Activated CD4-positive, CD25-positive, alpha-beta regulatory T cell (primary cell): ENCODE data around the gene EFCAB6.

ENCODE experiments used
- DNase-seq, 4 experiments: peaks; one replicate each; lab custom pipeline; 2025; lab: John Stamatoyannopoulos, UW

EFCAB6 gene

GRCh38 chr22:43550672-43551071, 261.4 kb downstream of the EFCAB6 start:
- DNase-seq, result no peak

GRCh38 chr22:43550024-43550620, 262.0 kb downstream of the EFCAB6 start:
- DNase-seq, result no peak

DNA sequence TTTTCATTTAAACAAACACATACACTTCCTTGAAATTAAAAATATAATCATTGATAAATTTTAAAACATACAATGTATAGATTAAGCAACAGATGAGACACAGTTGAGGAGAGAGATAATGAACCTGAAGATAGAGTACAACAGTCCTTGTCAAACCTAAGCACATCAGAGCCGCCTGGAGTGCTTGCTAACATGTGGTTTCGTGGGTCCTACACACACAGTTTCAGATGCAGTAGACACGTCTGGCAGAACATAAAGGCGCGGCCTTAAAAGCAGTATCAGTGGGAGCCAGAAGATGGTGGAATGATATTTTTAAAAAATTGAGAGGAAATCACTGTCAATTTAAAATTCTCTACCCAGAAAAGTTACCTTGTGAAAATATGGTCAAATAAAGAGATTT, 265.9 kb downstream of the EFCAB6 start:
- no peak for DNase-seq

DNA sequence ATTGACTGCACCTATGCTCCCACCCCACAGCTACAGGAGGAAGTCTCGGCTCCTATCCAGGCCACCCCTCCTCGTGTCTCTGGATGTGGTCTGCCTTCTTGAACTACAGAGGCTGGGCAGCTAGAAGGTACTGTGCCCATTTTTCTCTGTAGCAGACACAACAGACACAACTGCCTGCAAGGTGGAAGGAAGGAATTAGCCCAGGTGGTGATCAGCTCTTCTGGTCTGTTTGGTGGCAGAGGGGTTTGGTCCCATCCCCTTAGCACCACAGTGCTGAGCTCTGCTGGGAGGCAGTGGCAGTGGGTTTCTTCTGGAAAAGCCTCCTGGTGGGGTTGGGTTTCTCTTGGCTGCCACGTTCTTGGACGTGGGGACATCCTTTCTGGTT, 267.8 kb downstream of the EFCAB6 start:
- no peak for DNase-seq

DNA sequence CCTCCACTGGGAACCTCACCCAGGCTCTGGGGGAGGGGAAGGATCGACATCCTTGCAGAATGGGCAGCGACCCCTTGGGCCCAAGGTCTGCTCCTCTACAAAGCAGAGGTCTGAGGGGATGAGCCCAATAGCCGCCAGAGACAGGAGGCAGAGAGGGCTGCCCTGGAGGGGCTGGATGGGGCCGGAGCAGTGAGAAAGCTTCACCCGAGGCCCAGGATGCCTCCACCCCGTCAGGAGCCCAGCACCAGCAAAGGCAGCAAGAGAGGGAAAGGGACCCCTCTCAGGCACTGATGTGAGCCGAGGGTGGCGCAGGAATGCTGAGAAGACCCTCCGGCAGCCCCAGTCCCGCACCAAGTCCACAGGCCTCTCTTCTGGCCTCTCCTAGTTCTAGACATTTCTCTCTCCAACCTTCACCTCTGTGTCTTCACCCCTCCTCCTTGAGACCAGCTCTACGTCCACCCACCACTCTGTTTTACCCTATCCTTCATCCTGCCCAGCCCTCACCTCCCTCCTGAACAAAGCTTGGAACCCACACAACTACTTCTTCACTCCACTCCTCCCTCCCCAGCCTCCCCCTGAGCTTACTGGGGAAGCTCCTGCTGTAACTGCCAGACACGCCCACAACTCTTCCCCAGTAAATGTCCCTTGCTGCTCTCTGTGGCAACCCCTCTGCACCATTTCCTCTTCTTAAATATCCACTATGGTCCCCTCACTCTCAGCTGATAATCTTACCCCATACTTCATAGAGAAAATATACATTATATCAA, 268.4 kb downstream of the EFCAB6 start:
- no peak for DNase-seq

DNA sequence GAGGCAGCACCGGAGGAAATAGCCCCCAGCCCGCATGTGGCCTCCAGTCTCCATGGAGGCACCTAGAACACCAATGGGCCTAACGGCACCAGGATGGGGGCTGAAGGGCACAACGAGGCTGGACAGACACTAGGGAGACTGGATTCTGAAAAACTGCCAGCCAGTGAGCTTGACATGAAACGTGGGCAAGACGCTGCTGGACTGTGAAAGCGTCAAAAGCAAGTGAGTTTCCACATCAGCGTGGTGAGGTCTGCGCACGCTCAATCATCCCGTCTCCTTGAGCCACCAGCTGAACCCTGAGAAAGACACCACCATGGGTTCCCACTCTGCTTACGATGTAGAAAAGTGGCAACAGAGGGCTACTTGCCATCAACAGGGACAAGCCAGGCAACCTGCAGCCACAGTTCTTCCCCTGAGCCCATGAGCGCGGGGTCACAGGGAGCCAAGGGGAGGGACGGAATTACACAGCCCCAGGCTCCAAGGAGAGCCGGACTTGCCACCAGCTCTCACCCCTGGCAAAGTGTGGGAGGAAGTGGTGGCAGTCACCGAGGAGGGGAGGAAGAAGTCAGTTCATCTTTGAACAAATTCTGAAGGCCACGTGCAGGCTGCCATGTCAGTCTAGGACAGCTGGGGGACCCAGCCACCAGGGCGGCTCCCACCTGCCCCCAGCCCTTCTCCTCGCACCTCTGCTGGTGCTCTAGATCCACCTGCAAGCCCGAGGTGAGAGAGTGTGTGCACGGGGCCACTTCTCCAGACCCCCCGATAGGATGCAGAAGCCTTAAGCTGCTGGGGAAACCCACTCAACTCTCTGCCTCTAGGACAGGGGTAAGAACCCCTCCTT, 269.2 kb downstream of the EFCAB6 start:
- no peak for DNase-seq

GRCh38 chr22:43541462-43542407, 270.4 kb downstream of the EFCAB6 start:
- no peak for DNase-seq

DNA sequence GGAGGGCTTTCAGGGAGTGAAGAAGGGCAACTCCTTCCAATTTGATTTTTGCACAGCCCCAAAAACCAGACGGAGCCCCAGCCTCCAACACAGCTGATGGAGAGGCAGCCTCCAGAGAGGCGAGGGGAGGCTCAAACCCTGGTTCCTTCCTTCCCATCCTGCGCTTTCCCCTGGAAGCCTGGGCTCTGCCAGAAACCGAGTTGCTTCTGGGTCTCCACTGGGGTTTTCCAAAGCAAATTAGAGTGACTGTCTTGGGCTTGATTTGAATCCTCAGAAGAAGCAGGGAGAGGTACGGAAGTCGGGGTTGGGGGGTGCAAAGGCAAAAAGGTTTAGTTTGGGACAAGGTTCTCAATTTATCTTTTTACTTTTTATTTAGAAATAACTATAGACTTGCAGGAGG, 271.1 kb downstream of the EFCAB6 start:
- no peak for DNase-seq

- no peak for DNase-seq
Measured at GRCh38 chr22:43540529-43540923, 271.6 kb downstream of the EFCAB6 start.

DNA sequence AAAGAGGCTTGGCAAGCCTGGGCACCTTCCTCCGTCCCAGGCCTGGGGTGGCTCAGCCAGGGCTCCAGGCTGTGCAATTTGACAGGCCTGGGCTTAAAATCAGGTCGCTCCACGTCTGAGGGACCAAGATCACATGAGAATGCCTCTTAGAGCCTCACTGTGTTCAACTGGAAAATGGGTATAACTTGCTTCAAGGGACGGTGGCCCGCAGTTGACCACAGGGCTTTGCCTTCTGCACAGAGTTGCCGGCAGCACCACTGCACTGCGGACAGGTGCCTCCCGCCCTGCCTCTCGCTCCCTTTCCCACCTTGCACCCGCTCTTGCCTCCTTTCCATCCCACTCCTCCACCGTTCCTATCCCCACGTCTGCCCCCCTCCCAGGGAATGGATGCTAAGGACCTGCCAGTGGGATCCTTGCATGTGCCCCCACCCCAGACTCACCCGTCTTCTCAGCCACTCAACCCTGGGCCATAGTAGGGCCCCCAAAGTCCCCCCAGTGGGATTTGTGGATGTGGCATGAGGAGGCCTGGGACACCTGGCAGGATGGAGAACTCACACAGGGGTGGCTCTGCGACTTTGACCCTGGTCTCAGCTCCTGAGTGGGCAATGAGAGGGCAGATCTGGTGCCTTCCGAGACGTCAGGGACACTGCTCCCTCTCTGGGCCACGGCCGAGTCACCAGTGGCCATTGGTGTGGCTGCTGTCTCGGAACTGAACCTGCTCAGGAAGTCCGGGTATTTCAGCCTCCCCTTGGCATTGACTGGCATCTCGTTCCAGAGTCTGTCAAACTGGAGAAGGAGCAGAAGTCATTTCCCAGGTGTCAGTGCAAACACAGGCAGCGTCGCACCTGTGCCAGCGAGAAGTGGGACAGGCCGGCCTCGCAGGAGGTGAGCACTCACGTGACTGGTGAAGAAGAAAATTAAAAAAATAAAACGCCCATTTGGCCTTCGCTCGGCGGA, 272.3 kb downstream of the EFCAB6 start:
- no peak for DNase-seq

DNA sequence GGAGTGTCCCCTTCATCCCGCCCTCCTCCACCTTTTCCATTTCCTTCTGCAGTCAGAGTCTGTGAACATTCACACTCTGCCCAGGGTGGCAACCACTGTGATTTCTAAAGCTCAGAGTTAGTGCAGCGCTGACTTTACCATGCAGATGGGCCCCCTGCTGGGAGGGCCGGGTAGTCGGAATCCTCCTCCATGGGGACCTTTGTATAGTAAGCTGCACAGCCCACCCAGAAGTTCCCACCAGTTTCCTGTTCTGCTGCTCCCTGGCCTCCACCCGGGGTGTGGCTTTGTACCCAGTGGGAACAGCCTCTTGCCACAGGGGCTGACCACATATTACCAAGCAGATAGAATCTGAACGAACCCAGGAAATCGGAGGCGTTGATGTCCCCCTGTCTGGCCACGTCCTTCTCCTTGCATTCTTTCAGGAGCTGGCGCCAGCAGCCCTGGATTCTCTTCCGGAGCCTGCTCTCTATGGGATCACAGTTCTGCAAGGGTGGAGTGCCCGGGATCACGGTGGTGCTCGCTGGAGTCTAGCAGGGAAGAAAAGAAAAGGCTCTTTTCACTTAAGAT, 275.0 kb downstream of the EFCAB6 start:
- DNase-seq, result no peak

DNA sequence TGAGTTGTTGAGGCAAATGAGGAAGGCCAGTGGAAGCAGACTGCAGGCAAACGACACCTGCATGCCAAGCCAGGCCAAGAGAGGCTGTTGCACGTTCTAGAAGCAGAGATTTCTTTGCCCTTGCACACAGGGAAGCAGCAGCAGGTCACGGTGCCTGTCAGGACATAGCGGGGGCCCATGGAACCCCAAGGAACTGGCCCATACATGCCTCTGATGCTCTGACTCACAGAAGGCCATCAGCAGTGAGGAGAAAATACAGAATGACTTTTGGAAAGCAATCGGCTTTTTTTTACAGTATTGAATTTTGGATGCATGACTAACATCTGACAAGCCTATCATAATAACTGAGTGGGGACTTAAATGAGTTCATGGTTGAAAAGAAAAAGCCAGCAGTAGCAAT, 276.4 kb downstream of the EFCAB6 start:
- DNase-seq, result no peak

- DNase-seq, result no peak
Measured at GRCh38 chr22:43535336-43535735, 276.8 kb downstream of the EFCAB6 start.

DNA sequence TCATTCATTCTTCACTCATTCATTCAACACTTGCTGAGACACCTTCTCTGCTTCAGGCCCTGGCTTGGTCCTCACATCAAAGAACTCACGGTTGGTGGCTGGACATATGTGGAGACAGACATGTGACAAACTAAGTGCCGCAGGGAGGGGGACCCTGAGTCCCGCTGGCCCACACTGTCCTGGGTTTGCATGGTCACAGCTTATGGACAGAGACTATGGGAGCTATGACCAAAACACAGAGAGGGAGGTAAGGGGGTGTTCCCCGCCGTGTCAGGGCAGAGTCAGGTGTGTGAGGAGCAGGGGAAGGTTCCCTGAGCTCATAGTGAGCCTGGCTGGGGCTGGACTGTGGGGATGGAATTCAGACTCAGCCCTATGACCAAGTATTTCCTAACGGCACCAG, 277.2 kb downstream of the EFCAB6 start:
- no peak for DNase-seq

- no peak for DNase-seq
Measured at GRCh38 chr22:43533656-43534428, 278.3 kb downstream of the EFCAB6 start.

DNA sequence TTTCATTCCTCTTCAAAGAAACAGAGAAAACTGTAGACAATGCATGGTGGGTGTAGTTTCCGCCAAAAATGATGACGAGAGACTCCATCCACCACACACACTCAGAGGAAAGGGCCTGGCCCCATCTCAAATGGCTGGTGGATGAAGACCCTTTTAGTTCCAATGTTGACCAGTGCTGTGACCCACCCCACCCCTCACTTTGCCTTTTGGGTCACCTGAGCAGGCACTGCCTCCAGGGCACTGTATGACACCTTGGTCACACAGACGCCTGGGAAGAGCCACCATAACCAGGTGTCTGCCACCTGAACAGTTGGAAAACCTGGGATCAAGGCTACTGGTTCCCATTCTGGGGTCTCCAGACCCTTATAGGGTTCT, 279.0 kb downstream of the EFCAB6 start:
- DNase-seq, result no peak

DNA sequence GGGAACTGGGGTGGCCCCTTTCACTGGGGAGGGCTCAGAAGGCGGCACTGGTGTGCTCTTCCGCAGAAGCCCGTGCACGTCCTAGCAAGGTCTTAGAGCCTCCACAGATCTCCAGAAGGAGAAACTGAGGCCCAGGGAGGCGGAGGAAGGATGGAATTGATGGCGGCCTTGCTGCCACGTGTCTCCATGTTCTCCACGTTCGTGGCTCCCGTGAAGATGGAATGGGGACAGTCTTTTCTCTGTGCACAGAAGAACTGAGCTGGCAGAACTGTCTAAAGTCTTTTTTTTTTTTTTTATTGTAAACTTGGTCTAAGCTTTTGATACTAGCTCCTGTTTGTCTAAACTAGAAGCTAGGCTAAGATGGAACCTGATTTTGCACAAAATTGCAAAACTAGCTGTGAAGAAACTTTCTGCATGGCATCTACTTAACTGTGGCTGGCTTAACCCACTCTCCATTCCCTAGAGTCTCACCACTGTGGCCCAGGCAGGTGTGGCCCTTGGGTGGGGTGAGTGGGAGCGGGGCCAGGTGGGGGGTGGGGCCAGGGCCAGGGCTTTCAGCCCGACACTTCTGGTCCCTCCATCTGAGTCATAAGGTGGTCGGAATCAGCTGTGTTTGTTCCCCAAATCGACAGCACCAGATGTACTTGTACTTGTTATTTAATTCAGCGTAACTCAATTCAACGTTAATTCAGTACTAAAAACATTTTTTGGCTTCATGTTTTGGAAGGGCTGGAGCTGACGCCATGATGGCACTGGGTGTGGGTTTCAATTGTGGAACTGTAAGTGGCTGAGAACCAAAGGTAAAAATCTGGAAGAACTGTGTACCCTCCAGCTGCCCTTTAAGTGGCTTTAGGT, 279.6 kb downstream of the EFCAB6 start:
- DNase-seq, result no peak

DNA sequence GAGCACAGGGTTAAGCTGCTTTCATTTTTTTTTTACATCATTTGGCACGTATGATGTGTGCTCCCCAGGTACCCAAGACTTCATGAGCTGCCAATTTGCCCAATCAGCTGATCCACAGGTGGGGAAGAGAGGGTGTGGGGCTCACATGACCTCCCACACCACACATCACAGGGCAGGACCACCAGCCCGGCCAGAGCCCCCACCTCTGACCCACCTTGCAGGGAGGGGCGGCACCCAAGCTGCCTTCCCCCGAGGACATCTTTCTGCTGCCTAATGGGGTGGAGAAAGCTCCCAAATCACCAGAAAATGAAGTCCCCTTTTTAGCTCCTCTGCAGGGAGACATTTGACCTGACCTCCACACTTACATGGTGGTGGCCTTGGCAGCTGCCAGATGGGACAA, 280.5 kb downstream of the EFCAB6 start:
- no peak for DNase-seq
